Epithelial cell of esophagus (primary cell): ENCODE results near the gene GALNTL6.

Experiments used
- DNase-seq: peaks from one replicate; pipeline ENCODE4 v3.0.0; 2010; ENCODE audit warnings: low read depth
- H3K4me3 ChIP-seq: 2 replicates; pipeline ENCODE4 v1.5.1; 2011; ENCODE audit warnings: mild to moderate bottlenecking, low read length, control low read depth
- TF ChIP-seq, protein P1 (sequence below): IDR thresholded peaks from 2 replicates; pipeline ENCODE4 v1.5.1; 2011; ENCODE audit warnings: low read depth, mild to moderate bottlenecking, low read length, control low read depth, inconsistent platforms; ENCODE audit not compliant: insufficient read depth; ENCODE audit errors: missing control alignments

GALNTL6 gene

DNA sequence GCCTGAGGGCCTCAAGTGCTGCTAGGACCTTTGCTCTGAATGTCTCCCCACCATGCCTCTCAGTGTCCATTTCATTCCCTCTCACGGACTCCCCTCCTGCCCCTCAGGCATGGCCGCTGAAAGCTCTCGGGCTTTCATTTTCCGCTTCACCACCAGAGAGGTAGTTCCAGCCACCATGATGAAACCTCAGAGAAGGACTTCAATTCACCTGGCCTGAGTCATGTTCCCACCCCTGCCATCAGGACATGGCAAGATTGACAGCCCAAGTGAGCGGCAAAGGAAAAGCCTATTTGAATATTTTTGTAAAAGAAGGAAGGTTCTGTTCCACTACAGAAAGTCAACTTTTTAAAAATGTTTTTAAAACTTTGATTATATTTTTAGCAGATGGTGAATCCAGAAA, 1106.1 kb downstream of the GALNTL6 start:
- TF ChIP-seq, protein P1, sequence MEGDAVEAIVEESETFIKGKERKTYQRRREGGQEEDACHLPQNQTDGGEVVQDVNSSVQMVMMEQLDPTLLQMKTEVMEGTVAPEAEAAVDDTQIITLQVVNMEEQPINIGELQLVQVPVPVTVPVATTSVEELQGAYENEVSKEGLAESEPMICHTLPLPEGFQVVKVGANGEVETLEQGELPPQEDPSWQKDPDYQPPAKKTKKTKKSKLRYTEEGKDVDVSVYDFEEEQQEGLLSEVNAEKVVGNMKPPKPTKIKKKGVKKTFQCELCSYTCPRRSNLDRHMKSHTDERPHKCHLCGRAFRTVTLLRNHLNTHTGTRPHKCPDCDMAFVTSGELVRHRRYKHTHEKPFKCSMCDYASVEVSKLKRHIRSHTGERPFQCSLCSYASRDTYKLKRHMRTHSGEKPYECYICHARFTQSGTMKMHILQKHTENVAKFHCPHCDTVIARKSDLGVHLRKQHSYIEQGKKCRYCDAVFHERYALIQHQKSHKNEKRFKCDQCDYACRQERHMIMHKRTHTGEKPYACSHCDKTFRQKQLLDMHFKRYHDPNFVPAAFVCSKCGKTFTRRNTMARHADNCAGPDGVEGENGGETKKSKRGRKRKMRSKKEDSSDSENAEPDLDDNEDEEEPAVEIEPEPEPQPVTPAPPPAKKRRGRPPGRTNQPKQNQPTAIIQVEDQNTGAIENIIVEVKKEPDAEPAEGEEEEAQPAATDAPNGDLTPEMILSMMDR = no peak
- no peak for DNase-seq
- H3K4me3 ChIP-seq = no peak overlapping the region

DNA sequence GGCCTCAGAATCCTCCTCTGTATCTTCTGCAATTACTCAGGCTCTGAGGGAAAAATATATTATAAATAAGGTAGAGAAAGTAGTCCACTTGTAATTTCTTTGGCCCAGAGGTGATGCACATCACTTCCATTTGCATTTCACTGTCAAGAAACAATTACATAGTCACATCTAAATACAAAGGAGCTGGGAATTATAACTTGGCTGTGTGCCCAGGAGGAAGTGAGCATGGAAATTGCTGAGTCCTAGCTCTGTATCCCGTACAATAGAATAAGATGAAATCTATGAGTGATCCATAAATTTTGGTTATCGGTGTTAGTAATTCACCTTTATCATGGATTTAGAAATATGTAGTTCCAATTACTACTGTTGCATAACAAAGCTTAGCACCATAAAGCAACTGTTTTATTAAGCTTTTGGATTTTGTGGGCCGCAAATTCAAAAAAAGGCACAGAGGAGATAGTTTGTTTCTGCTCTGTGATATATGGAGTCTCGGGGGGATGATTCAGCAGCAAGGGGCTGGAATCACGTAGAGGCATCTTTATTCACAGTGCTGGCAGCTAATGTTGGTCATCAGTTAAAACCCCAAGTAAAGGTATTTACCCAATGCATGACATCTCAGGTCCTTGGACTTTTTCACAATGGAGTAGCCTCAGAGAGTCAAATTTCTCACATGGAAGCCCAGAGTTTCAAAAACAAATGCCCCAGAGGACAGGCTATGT, 1114.1 kb downstream of the GALNTL6 start:
- DNase-seq = peak; percentile 28
- TF ChIP-seq, protein P1 = no peak
- H3K4me3 ChIP-seq = no peak overlapping the region

DNA sequence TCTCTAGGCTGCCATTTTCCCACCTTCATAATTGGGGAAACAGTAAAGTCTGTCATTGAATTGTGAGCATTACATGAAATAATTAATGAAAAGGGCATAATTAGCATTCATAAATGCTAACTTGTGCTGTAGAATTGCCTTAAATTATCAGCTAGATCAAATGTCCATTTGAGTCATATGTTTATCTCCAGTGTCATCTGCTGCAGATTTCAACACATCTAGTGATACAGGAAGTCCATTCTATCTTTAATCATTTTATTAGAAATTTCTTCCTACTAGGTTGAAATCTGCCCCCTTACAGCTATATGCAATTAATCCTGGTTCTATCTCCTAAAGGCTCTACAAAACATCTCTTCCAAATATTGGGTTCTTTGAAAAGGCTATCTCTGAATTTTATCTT, 1115.1 kb downstream of the GALNTL6 start:
- TF ChIP-seq, protein P1 = no peak
- no peak overlapping the region for H3K4me3 ChIP-seq

DNA sequence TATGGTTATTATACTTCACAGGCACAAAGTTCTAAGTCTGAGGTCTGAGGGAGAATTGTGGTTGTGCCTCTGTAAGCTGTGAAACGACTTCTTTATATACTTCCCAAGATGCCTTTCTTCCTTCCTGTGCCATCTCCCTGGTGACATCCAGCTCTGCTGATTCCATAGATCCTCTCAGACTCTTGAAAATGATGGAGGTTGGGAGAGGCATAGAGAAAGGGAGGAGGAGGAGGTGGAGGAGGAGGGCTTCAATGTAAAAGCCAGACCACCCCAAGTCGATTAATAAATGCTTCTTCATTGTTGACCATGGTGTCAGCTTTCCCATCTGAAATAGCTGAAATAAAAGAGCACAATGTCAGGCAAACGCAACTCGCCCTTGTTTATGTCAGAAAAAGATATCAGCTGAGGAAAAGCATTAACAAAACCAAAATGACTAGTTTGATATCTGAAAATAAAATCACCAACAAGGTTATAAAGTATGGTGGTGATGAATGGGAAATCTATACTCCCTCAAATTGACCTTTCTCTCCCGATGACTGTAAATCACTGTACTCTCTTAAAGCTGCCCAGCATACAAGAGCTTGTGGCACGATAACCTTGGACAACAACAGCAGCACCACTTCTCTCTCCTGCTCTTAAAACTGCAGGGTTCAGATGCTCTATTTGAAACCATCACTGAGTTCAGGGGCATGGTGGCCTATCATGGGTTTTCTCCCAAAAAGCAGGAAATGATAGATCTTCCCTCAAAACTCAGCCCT, 1125.0 kb downstream of the GALNTL6 start:
- H3K4me3 ChIP-seq = no peak overlapping the region
- no peak for DNase-seq
- TF ChIP-seq, protein P1 = no peak

More for the DNA sequence above, 1115.1 kb downstream of the GALNTL6 start:
- DNase-seq = peak; percentile 5

DNA sequence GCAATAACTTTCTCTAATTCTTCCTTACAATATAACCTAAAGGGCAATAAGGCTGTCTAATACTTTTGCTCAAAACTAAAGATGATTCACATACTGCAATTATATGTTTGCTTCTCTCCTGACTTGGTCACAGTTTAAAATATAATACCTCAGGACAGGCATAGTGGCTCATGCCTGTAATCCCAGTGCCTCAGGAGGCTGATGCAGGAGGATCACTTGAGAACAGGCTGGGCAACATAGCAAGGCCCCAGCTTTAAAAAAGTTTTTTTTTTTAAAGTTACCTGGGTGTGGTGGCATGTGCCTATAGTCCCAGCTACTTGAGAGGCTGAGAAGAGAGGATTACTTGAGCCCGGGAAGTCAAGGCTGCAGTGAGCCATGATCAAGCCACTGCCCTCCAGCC, 1125.7 kb downstream of the GALNTL6 start:
- DNase-seq = peak; percentile 6
- TF ChIP-seq, protein P1 = no peak
- no peak overlapping the region for H3K4me3 ChIP-seq

DNA sequence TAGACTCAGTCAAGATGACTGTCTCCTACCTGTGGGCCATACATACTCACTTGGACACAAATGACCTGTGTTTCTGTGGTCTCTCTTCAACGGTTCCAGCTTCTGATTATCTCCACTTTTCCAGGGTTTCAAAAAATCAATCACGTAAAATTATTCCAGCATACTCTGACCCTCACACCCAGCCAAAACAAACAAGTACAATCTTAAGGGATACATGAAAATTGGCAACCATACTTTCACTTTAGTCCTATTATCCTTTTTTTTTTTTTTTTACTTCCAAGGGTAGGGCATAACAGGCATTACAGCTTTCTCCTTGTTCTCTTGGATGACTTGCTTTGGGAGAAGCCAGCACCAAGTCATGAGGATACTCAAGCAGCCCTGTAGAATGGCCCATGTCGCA, 1129.6 kb downstream of the GALNTL6 start:
- no peak for DNase-seq
- TF ChIP-seq, protein P1 = no peak
- no peak overlapping the region for H3K4me3 ChIP-seq
